ENCODE measurements around the gene PRRT3.
"Not testable (repeated sequence)": the region's sequence is repeated elsewhere in the genome, so short reads cannot be mapped to it uniquely, and the experiment has no call there.

Gene PRRT3

GRCh38 chr3:9897408-9898372 lies 54.5 kb downstream of the PRRT3 start:
- no peak for DNase-seq

- DNase-seq = not testable (repeated sequence)
These were observed 55.3 kb downstream of the PRRT3 start for GRCh38 chr3:9896755-9897407.

- DNase-seq = not testable (repeated sequence)
These were observed 56.5 kb downstream of the PRRT3 start for GRCh38 chr3:9895715-9896114.
